Peyer's patch (tissue), 4 donors: ENCODE results near the gene CA5A.
"Not testable (repeated sequence)": the region's sequence is repeated elsewhere in the genome, so short reads cannot be mapped to it uniquely, and the experiment has no call there.

Source experiments
- CTCF ChIP-seq, 6 experiments: fragments of 450-650 bp in 4 of 6; fragments of 200-600 bp in 2 of 6; sonication (generic) in 1 of 6; IDR thresholded peaks; one replicate each; pipeline ENCODE4 v1.5.1; 2017 to 2019; ENCODE audit warnings: antibody characterized with exemption in 6 of 6, mild to moderate bottlenecking in 3 of 6, moderate library complexity in 1 of 6
- POLR2A ChIP-seq, 2 donors: fragments of 450-650 bp; IDR thresholded peaks; one replicate each; pipeline ENCODE4 v1.5.1; 2017; ENCODE audit warnings: antibody characterized with exemption in 2 of 2, mild to moderate bottlenecking in 2 of 2, moderate library complexity in 2 of 2

- not testable (repeated sequence) for TF ChIP-seq POLR2A, CTCF (IDR thresholded peaks at IDR 0.05)
These were observed 43.7 kb upstream of the CA5A start for GRCh38 chr16:87979911-87980630.
